ENCODE data around the gene LHFPL4.
A peak's percentile ranks its signal among the peaks of the same experiment; 100 is the strongest.
"Not testable (repeated sequence)": the region's sequence is repeated elsewhere in the genome, so short reads cannot be mapped to it uniquely, and the experiment has no call there.

The LHFPL4 gene

DNA sequence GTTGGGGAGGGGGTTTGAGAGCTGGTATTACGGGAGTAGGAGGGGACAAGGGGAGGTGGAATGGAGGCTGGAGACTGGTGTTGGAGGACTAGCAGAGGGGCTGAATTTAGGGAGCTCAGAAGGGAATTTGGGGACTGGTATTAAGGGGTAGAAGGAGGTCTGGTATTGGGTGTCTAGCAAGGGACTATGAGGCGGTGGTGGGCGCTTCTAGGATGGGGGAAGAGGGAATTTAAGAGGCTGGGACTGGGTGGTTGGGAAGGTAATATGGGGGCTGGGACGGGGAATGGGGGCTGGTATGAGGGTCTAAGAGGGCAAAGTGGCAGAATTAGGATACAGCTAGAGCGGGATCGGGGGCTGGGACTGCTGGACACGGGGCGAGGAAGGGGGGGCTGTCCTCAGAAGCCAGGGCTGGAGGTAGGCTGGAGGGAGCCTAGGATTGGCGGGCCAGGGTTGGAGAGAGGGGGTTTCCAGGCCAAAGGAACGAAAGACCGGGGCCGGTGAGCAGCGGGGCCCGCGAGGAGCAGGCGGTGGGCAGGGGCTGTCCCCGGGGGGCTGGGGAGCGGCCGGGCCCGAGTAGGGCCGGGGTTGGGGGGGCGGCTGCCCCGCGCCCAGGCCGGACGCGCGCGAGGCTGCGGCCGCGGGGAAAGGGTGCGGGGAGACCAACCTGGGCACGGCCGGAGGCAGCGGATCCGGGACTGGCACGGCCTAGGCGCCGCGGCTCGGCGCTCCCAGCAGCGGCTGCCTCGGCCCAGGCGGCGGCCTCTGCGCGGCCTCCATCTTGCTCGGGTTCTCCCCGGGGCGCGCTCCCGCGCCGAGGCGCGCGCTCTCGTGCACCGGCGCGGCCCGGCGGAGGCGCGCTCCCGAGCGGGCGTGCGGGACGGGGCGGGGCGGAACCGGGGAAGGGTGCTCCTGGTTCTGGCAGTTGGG is at the start of gene LHFPL4:
Gene LHFPL4 (minus strand): TSS at position 802 of the 927 bp plus-strand sequence. CDS start 1,143 bp downstream, outside the sequence.
- DNase-seq (ENCODE audit: low read depth in 2 of 2), result no peak

DNA sequence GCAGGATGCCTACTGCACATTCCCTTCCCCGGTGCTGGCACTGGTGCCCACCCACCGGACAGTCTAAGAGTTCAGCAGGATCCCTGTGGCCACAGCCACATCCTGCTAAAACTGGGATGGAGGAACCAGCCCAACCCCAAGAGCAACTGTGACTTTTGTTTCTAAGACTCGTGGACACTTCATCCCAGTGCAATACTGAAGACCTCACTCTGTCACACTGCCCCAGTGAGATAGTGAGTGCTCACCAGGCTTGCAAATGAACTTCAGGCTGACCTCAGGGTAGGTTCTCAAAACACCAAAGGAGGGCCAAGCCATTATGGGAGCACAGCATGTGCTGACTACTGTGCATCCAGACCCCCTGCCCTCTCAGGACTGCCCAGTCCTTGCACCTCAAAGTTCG is 49.0 kb upstream of the LHFPL4 start:
- no peak for DNase-seq (ENCODE audit: low read depth in 2 of 2)

DNA sequence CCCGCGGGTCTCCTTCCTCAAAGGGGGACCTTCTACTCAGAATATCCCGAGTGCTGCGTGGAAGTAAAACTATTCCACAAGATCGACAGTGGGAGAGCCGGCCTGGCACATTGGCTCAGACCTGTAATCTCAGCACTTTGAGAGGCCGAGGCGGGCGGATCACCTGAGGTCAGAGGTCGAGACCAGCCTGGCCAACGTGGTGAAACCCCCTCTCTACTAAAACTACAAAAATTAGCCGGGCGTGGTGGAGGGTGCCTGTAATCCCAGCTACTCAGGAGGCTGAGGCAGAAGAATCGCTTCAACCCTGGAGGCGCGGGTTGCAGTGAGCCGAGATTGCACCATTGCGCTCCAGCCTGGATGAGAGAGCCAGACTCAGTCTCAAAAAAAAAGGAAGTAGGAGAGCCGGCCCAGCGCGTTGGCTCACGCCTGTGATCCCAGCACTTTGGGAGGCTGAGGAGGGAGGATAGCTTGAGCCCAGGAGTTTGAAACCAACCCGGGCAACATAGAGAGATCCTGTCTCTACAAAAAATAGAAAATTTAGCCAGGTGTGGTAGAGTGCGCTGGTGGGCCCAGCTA is 47.5 kb upstream of the LHFPL4 start:
- DNase-seq (ENCODE audit: low read depth in 2 of 2), result not testable (repeated sequence)

DNA sequence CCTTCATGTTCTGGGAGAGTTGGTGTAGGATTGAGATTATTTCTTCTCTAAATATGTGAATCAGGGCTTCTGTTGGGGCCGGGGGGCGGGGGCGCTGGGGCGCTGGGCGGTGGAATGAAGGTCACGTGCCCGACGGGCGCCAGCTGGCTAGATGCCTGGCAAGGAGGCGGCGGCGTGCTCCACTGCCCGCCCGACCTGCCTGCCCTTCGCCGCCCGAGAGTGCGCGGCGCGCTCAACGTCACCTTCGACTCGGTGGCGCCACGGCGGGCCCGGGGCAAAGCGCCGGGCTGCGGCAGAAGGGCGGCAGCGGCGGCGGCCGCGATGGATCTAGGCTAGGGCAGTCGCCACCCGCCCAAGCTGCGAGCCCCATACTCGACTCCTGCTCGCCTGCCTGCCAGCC is 47.0 kb upstream of the LHFPL4 start:
- DNase-seq (ENCODE audit: low read depth in 2 of 2), result peak in 1 of 2 donors; percentile 9

DNA sequence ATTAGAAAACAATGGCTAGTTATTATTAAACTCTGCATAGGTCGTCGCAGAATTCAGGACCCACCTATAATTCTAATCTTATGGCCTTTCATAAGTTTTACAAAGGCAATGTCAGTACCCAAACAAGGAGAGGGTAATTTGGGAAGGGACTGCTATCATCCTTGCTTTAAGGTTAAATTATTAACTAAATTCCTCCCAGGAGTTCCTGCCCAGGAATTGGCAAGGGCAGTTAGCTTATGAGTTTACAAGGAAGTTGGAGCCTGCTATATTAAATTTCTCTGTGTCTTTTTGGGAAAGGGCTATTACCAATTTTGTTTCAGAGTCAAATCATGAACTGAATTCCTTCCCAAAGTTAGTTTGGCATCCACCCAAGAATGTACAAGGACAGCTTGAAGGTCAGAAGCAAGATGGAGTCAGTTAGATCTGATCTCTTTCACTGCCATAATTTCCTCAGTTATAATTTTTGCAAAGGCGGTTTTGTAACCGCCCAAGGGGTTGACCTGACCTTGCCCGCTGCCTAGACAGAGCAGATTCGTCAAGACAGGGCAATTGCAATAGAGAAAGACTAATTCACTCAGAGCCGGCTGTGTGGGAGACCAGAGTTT is 45.3 kb upstream of the LHFPL4 start:
- no peak for DNase-seq (ENCODE audit: low read depth in 2 of 2)

DNA sequence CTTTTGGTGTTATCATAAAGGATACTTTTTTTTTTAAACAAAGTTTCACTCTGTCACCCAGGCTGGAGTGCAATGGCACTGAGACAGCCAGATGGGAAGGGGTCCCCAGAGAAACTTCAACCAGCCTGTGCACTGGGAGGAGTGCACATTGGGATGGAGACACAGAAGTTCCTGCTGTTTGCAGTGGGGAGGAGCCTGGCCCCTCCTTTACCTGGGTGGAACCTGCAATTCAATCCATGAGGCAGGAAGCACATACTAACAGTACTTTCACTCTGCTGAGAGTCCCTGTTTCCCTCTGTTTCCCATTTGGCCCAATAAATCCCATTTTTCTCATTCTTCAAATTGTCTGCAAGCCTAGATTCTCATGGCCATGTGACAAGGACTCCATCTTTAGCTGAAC is 42.3 kb upstream of the LHFPL4 start:
- DNase-seq (ENCODE audit: low read depth in 2 of 2), result no peak

DNA sequence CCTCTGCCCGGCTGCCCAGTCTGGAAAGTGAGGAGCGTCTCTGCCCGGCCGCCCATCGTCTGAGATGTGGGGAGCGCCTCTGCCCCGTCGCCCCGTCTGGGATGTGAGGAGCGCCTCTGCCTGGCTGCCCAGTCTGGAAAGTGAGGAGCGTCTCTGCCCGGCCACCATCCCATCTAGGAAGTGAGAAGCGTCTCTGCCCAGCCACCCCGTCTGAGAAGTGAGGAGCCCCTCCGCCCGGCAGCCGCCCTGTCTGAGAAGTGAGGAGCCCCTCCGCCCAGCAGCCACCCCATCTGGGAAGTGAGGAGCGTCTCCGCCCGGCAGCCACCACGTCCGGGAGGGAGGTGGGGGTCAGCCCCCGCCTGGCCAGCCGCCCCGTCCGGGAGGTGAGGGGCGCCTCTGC is 38.2 kb upstream of the LHFPL4 start:
- not testable (repeated sequence) for DNase-seq (ENCODE audit: low read depth in 2 of 2)

DNA sequence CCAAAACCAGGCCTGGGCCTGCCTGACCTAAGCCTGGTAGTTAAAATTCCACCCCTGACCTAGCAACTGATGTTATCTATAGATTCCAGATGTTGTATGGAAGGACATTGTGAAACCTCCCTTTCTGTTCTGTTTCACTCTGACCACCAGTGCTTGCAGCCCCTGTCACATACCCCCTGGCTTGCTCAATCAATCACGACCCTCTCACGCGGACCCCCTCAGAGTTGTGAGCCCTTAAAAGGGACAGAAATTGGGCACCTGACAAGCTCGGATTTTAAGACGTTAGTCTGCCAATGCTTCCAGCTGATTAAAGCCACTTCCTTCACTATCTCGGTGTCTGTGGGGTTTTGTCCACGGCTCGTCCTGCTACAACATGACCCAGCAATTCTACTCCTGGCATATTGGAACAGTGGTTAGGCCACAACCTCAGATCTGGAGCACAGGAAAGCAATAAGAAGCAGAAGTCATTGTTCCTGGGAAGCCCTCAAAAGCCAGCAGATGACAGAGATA is 36.7 kb upstream of the LHFPL4 start:
- DNase-seq (ENCODE audit: low read depth in 2 of 2), result no peak

DNA sequence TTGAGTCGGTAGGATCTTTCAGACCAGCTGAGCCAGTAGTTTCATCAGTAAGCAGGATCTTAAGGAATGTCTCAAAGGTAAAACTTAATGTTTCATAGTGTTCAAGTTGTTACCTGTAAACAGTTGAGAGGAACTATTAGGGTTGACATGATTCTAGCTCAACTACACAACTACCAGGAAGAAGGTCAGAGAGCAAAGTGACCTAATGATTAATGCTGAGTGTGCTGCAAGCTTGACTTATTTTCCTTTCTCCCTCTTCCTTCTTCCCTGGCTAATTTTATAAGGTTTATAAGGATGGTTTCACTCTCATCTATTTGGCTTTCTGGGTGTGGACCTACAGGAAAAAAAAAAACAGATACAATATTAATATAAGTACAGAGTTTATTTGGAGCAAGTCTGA is 30.2 kb upstream of the LHFPL4 start:
- no peak for DNase-seq (ENCODE audit: low read depth in 2 of 2)

DNA sequence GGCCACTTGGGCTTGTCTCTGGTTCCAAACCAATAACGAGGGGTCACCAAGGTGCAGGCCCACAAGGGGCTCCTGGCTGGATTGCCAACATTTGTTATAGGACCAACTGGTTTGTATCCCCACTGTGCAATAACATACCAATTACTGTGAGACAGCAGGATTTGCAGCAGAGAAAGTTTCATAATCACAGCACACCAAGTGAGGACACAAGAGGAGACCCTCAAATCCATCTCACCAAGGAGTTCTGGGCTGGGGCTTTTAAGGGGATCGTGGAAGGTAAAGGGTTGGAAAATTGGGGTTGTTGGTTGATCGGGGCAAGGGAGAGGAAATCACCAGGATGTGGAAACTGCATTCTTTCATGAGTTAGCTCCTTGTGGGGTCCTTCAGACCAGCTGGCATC is 29.7 kb upstream of the LHFPL4 start:
- no peak for DNase-seq (ENCODE audit: low read depth in 2 of 2)

DNA sequence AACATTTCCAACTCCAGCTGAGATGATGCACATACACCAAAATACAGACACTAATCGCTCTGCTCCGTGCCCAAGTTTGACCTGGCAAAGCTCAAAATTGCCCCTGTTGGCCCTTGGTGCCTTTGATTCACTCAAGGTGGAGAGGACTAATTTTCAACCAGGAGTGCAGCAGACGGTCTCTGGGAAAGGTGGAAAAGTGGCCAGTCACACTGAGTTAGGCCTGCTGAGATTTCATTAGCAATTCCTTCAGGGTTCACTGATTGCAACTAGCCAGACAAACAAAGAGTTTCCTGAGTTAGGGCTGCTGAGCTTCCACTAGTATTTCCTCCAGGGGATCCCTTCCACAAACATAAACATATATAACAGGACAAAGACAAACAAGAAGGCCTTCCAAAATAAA is 28.7 kb upstream of the LHFPL4 start:
- DNase-seq (ENCODE audit: low read depth in 2 of 2), result no peak

DNA sequence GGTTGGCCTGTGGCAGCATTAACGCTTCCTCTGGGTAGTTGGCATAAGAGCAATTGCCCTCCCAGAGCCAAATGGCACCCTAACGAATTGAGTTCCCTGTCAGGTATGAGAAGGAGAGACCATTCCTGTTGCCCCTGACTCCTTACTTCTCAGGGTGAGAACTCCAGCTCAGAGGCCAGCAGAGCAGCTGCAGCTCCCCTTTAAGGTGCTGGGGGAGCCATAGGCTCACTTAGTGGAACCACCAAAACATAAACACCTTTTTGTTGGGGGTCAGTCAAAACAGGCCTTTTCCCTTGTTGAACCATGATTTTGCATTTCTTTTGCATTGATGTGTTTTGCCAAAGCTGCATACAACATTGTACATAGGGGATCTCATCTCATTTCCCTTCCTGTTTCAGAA is 28.1 kb upstream of the LHFPL4 start:
- no peak for DNase-seq (ENCODE audit: low read depth in 2 of 2)

DNA sequence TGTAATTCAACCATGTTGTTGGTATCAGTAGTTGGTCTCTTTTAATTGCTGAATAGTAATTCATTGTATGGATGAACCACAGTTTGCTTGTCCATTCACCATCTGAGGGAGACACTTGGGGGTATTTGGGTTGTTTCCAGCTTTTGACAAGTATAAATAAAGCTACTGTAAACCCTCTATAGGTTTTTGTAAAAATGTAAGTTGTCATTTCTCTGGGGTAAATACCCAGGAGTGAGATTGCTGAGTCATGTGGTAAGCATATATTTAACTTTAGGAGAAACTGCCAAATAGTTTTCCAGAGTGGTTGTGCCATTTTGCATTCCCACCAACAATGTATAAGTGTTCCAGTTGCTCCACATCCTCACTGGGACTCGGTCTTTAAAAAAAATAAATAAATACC is 15.4 kb upstream of the LHFPL4 start:
- no peak for DNase-seq (ENCODE audit: low read depth in 2 of 2)

DNA sequence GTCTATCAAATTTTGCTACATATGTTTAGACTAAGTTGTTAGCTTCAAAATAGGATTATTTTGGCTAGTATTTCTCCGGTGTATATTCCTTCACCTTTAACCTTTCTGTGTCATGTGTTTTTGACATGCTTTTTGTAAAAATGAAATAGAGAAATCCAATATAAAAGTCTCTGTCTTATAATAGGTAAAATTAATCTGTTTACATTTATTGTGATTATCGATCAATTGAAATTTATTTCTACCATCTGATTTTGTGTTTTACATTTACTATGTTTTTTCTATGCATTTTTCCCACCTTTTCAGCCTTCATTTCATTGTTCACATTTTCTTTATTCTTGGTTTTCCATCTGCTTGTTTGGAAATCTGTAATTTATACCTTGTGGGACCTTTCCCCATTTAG is 11.7 kb upstream of the LHFPL4 start:
- DNase-seq (ENCODE audit: low read depth in 2 of 2), result no peak

DNA sequence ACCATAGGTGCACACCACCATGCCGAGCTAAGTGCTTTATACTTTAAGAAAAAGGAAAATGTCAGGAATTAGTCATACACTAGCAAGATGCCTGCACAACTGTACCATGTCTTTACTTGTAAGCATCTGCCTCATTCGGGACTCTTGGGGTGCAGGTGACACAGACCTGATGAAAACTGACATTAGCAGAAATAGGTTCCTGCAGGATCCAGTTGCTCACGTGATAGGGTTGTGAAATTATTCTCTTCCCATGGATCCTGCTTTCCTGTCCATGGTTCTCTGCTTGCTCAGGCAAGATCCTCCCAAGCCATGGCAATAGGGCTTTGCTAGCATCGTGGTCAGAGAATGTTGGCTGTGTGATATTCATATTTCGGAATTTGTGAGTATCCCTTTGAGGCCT is 10.2 kb upstream of the LHFPL4 start:
- DNase-seq (ENCODE audit: low read depth in 2 of 2), result no peak

DNA sequence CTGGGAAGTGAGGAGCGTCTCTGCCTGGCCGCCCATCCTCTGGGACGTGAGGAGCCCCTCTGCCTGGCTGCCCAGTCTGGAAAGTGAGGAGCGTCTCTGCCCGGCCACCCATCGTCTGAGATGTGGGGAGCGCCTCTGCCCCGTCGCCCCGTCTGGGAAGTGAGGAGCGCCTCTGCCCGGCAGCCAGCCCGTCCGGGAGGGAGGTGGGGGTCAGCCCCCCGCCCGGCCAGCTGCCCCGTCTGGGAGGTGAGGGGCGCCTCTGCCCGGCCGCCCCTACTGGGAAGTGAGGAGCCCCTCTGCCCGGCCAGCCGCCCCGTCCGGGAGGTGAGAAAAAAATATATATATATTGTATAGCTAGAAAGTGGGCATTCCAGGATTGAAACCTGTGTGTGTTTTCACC is 6.4 kb upstream of the LHFPL4 start:
- DNase-seq (ENCODE audit: low read depth in 2 of 2), result not testable (repeated sequence)

DNA sequence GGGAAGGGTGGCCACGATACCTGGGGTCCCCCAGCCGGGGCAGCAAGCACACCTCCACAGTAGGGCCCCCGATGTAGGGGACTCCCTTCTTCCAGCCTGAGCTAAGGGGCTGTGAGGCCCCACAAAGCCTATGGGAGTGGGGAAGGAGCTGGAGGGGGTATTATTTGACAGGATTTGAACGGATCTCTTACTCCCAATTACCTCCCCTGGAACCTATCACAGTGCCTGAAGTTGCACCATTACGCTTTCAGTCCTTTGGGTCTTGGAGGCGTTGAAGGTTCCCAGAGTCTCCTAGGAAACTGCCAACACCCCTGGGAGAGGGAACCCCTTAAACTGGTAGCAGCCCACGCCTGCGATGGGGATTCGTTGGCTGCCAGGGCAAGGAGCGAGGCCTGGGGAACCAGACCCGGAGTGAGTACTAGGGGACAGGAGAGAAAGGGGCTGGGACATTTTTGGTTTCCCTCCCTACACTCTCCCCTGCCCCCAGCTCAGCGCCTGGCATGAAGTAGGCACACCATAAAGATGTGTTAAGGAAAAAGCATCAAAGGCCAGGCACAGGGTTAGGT is 409 bp upstream of the LHFPL4 start:
- DNase-seq (ENCODE audit: low read depth in 2 of 2), result no peak

DNA sequence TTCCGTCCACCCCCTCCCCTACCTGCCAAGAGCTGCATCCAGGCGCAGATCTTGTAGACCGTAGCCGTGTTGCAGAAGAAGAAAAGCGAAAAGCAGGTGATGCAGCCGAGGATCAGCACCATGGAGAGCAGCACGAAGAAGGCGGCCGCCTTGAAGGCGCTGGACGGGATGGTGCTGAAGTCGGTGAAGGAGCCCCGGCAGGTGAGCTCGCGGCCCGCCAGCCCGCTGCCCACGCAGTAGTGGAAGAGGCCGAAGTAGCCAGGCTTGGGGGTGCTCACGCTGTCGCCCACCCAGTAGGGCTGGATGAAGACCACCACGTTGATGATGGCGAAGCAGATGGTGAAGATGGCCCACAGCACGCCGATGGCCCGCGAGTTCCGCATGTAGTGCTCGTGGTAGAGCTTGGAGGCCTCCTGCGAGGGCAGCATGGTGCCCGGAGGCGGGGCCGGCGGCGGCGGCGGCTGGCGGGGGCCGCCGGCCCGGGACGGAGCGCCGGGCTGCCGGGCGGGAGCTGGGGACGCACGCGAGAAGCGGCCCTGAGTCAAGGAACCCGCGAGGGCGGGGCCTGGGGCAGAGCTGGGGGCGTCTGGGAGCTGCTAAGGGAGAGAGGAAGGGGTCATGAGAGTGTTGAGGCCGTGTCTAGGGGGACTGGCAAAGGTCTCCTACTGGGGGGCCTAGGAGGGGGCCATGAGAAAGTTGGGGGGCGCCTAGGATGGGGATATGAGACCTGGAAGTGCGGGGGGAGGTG is 1.2 kb downstream of the LHFPL4 start:
- DNase-seq (ENCODE audit: low read depth in 2 of 2), result peak; percentile 19 to 37

DNA sequence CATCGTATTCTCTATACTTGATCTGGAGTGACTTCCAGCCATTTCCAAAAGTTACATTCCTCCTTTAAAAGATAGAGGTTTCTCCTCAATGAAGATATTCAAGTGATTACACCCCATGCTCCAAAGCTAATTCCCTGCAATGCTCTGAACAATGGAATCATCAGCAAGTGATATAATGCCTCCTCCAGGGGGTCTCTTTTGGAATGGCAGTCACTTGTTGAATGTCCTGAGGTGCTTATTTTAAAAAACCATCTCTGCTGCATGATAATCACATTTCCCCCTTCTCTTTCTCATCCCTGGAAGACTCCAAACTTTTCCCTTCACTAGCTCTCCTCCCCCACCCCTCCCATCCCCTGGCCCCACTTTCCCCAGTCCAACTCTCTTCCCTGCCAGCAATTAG is 2.6 kb downstream of the LHFPL4 start:
- DNase-seq (ENCODE audit: low read depth in 2 of 2), result no peak

DNA sequence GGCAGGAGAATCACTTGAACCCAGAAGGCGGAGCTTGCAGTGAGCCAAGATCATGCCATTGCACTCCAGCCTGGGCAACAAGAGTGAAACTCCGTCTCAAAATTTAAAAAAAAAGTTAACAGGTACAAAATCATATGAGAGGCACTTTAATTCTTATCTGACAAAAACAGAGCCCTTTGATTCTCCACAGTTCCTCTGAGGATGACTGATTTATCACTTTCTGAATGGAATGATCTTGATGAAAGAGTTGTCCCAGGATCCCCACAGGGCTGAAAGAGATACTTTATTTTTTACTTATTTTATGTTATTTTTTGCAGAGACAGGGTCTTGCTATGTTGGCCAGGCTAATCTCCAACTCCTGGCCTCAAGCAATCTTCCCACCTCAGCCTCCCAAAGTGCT is 4.0 kb downstream of the LHFPL4 start:
- no peak for DNase-seq (ENCODE audit: low read depth in 2 of 2)

DNA sequence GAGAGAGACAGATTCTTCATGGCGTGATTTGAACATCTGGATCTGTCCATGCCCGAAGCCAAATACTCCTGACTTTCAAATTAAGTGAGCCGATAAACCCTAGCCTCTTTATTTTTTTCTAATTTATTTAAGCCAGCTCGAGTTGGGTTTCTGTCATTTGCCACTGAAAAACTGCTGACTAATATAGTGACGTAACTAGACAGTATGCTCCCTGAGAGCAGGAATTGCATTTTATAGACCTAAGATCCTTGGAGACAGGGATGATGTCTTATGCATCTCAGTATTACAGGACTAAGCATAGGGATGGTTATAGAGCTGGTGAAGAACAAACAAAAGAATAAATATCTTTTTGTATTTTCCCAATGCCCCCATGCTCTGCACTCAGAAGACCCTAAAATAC is 4.6 kb downstream of the LHFPL4 start:
- DNase-seq (ENCODE audit: low read depth in 2 of 2), result no peak

DNA sequence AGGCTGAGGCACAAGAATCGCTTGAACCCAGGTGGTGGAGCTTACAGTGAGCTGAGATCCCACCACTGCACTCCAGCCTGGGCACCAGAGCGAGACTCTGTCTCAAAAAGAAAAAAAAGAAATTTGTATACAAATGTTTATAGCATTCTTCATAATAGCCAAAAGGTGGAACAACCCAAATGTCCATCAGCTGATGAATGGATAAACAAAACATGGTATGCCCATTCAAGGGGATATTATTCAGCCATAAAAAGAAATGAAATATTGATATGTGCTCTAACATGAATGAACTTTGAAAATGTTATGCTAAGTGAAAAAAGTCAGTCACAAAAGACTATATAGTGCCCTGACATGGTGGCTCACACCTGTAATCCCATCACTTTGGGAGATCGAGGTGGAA is 11.4 kb downstream of the LHFPL4 start:
- DNase-seq (ENCODE audit: low read depth in 2 of 2), result no peak
